K562 (cell line): ENCODE measurements around the gene PLIN5. TPM values are rescaled to one million over a fixed set of nuclear protein-coding genes. Genes with fewer than 3 reads are reported as not detected.

ENCODE experiments used
- ATAC-seq: fragments of 200-7000 bp; cut with Tn5 transposase; 3 replicates; pipeline ENCODE4 v1.9.1; 2020; ENCODE audit warnings: moderate library complexity
- BruUV-seq: library from RNA; stranded (reverse); fragments of 400-500 nt; replicated peaks from 2 replicates; lab custom pipeline; 2021; lab: Mats Ljungman, UMichigan
- CTCF ChIA-PET: fragments of 300-600 bp; formaldehyde crosslinking; extraction: SDS; loops from one replicate; lab custom pipeline; 2021; ENCODE audit warnings: low intra/inter-chr PET ratio; lab: Yijun Ruan, JAX
- POLR2A ChIA-PET: fragments of 300-600, 350-650 bp; sonication (Branson Sonifier 250); formaldehyde crosslinking; extraction: SDS; loops from one replicate; lab custom pipeline; 2021; ENCODE audit warnings: antibody characterized with exemption, inconsistent platforms; lab: Yijun Ruan, JAX
- DNase-seq, 4 experiments: peaks; one replicate each; pipeline versions ENCODE4 v3.0.0 to v3.0.0-alpha.2; 2011 to 2018; ENCODE audit warnings: low spot score in 3 of 4, mixed read lengths in 3 of 4; ENCODE audit errors: extremely low read depth in 1 of 4
- FAIRE-seq: peaks from 2 replicates; lab custom pipeline; 2011; peaks lifted over from hg19 to GRCh38; lab: Jason Lieb, UNC
- H2AFZ ChIP-seq: 2 replicates; pipeline ENCODE4 v1.6.0; 2011; ENCODE audit warnings: low read depth, low read length, control low read depth, inconsistent platforms
- H3K27ac ChIP-seq: fragments of 200-600 bp; 3 replicates; pipeline ENCODE4 v1.8.0; 2011; ENCODE audit warnings: low read depth, mild to moderate bottlenecking, control low read depth, inconsistent platforms, low read length, moderate library complexity, mixed read lengths; ENCODE audit errors: extremely low read depth
- H3K27me3 ChIP-seq, 2 experiments: fragments of 300-600 bp in 1 of 2; 2 replicates in 1 of 2; 3 replicates in 1 of 2; pipeline versions ENCODE4 v1.6.0 to v1.8.0; 2011; ENCODE audit warnings: inconsistent platforms in 2 of 2, low read length in 2 of 2, mild to moderate bottlenecking in 1 of 2, mixed read lengths in 1 of 2, moderate library complexity in 1 of 2; ENCODE audit not compliant: control insufficient read depth in 2 of 2, insufficient read depth in 2 of 2
- H3K36me3 ChIP-seq: fragments of 300-600 bp; 3 replicates; pipeline ENCODE4 v1.8.0; 2011; ENCODE audit warnings: mild to moderate bottlenecking, low read length, inconsistent platforms; ENCODE audit not compliant: control insufficient read depth, insufficient read depth
- H3K4me1 ChIP-seq, 2 experiments: fragments of 200-600 bp in 1 of 2; replicated peaks in 1 of 2; 2 replicates in 1 of 2; 3 replicates in 1 of 2; pipeline versions ENCODE4 v1.5.1 to v1.8.0; 2011; ENCODE audit warnings: inconsistent platforms in 2 of 2, low read length in 2 of 2, mild to moderate bottlenecking in 1 of 2, mixed read lengths in 1 of 2, moderate library complexity in 1 of 2; ENCODE audit not compliant: control insufficient read depth in 2 of 2, insufficient read depth in 2 of 2
- H3K4me2 ChIP-seq: 2 replicates; pipeline ENCODE4 v1.6.1; 2011; ENCODE audit warnings: low read length, control low read depth, inconsistent platforms, mixed read lengths; ENCODE audit not compliant: insufficient read depth
- H3K4me3 ChIP-seq: fragments of 200-600 bp; sonication (generic), shearing (Covaris generic); 2 replicates; pipeline ENCODE4 v1.5.1; 2016; ENCODE audit warnings: control low read depth, inconsistent platforms
- H3K79me2 ChIP-seq: fragments of 200-600 bp; 3 replicates; pipeline ENCODE4 v1.8.0; 2011; ENCODE audit warnings: low read length, inconsistent platforms; ENCODE audit not compliant: control insufficient read depth, insufficient read depth
- H3K9ac ChIP-seq, 2 experiments: 2 replicates each; pipeline versions ENCODE4 v1.6.0 to v1.6.1; 2011; ENCODE audit warnings: low read depth in 2 of 2, low read length in 2 of 2, control low read depth in 1 of 2, inconsistent platforms in 1 of 2, mild to moderate bottlenecking in 1 of 2, mixed read lengths in 1 of 2; ENCODE audit not compliant: insufficient read depth in 1 of 2
- H3K9me1 ChIP-seq: one replicate; pipeline ENCODE4 v1.6.0; 2011; ENCODE audit warnings: inconsistent platforms, mild to moderate bottlenecking, low read length, moderate library complexity; ENCODE audit not compliant: control insufficient read depth, insufficient read depth
- H3K9me3 ChIP-seq: replicated peaks from 2 replicates; pipeline ENCODE4 v1.5.1; 2011; ENCODE audit warnings: low read depth, low read length, inconsistent platforms; ENCODE audit not compliant: control insufficient read depth, insufficient read depth
- H4K20me1 ChIP-seq: replicated peaks from 2 replicates; pipeline ENCODE4 v1.6.1; 2011; ENCODE audit warnings: low read length, inconsistent platforms, mixed read lengths; ENCODE audit not compliant: control insufficient read depth, insufficient read depth
- CXXC5 ChIP-seq: fragments of 250-450 bp; sonication (Bioruptor Pico); IDR thresholded peaks from 2 replicates; pipeline ENCODE4 v1.8.0; 2022; ENCODE audit warnings: inconsistent platforms, mild to moderate bottlenecking, moderate library complexity
- ELF2 ChIP-seq: fragments of 250-450 bp; sonication (Bioruptor Pico); IDR thresholded peaks from 2 replicates; pipeline ENCODE4 v1.5.0; 2021; ENCODE audit warnings: mild to moderate bottlenecking
- EP400 ChIP-seq: fragments of 450-650 bp; IDR thresholded peaks from 2 replicates; pipeline ENCODE4 v1.6.1; 2017; ENCODE audit warnings: antibody characterized with exemption, mild to moderate bottlenecking, moderate library complexity
- GTF2F1 ChIP-seq: IDR thresholded peaks from 2 replicates; pipeline ENCODE4 v1.6.1; 2011; ENCODE audit warnings: low read depth, low read length, improper control_type of control experiment
- HDAC6 ChIP-seq: IDR thresholded peaks from 2 replicates; pipeline ENCODE4 v1.6.1; 2012; ENCODE audit warnings: low read depth, mild to moderate bottlenecking, control low read depth, inconsistent platforms, low read length, moderate library complexity
- HEY1 ChIP-seq: fragments of 250-450 bp; sonication (Bioruptor Pico); IDR thresholded peaks from 2 replicates; pipeline ENCODE4 v1.5.0; 2020; ENCODE audit warnings: mild to moderate bottlenecking, moderate library complexity, borderline replicate concordance
- MLLT1 ChIP-seq, 2 experiments: fragments of 450-650 bp; IDR thresholded peaks; 2 replicates each; pipeline ENCODE4 v1.6.1; 2016
- NBN ChIP-seq: fragments of 450-650 bp; IDR thresholded peaks from 2 replicates; pipeline ENCODE4 v1.6.1; 2016; ENCODE audit warnings: low read depth, mild to moderate bottlenecking
- NKRF ChIP-seq: fragments of 450-650 bp; IDR thresholded peaks from 2 replicates; pipeline ENCODE4 v1.6.1; 2016; ENCODE audit warnings: borderline replicate concordance
- NONO ChIP-seq, 2 experiments: fragments of 200-400 bp in 1 of 2; fragments of 450-650 bp in 1 of 2; formaldehyde crosslinking in 1 of 2; IDR thresholded peaks; 2 replicates each; pipeline ENCODE4 v1.6.1; 2017; ENCODE audit warnings: low read depth in 2 of 2, mild to moderate bottlenecking in 2 of 2, moderate library complexity in 2 of 2, low read length in 1 of 2
- POLR2AphosphoS2 ChIP-seq: IDR thresholded peaks from 2 replicates; pipeline ENCODE4 v1.6.1; 2012; ENCODE audit warnings: low read length, improper control_type of control experiment
- PREB ChIP-seq: sonication (generic); formaldehyde crosslinking; IDR thresholded peaks from 2 replicates; pipeline ENCODE4 v1.8.1; 2023; ENCODE audit warnings: mild to moderate bottlenecking, missing genetic modification reagents
- SMC3 ChIP-seq: conservative IDR thresholded peaks from 2 replicates; pipeline ENCODE4 v1.6.1; 2011; ENCODE audit warnings: low read depth, low read length, improper control_type of control experiment; ENCODE audit not compliant: insufficient read depth
- SPI1 ChIP-seq: IDR thresholded peaks from 2 replicates; pipeline ENCODE4 v1.6.1; 2011; ENCODE audit warnings: low read depth, low read length, control low read depth, borderline replicate concordance
- TAL1 ChIP-seq: fragments of 450-650 bp; IDR thresholded peaks from 2 replicates; pipeline ENCODE4 v1.6.1; 2016; ENCODE audit warnings: mild to moderate bottlenecking
- ZSCAN29 ChIP-seq: fragments of 450-650 bp; IDR thresholded peaks from 2 replicates; pipeline ENCODE4 v1.6.1; 2017
- WGBS: fragments of 100-300 bp; shearing (Covaris generic); methylation state at CpG from one replicate; pipeline ENCODE4 v1.1.6; 2016; ENCODE audit warnings: low coverage, mixed read lengths; ENCODE audit not compliant: insufficient coverage; ENCODE audit errors: missing lambda C conversion rate; 5-methylcytosine and 5-hydroxymethylcytosine counted together
- in situ Hi-C: fragments of 300-500 bp; cut with MboI; formaldehyde crosslinking; loops from 4 replicates; pipeline ENCODE4 v1.15.0; 2018; ENCODE audit warnings: inconsistent platforms, mixed read lengths
- intact Hi-C: fragments of 100-400 bp; cut with micrococcal nuclease; formaldehyde crosslinking; loops from 2 replicates; pipeline ENCODE4 v1.14.2; 2022
- polyA plus RNA-seq, 8 experiments: library from polyadenylated mRNA; depleted of rRNA in 4 of 8; stranded (reverse) in 5 of 8; unstranded in 3 of 8; fragments of >200 nt; fragmentation: Nextera tagmentation in 2 of 8; fragmentation: Illumina TruSeq in 1 of 8; extraction: Ambion mirVana in 2 of 8; extraction: Trizol in 1 of 8; gene quantifications; 2 replicates each; pipeline versions ENCODE4 v1.2.1 to v1.2.3, GENCODE V29; 2011 to 2014; ENCODE audit warnings: inconsistent platforms in 1 of 8, missing spikeins in 1 of 8
- total RNA-seq, 7 experiments: library from RNA; depleted of rRNA in 6 of 7; stranded (reverse); fragments of >200 nt in 6 of 7; fragmentation: Illumina TruSeq in 2 of 7; extraction: Trizol in 2 of 7; gene quantifications; 2 replicates each; pipeline versions ENCODE4 v1.2.1 to v1.2.3, GENCODE V29; 2011 to 2021; ENCODE audit warnings: low replicate concordance in 1 of 7

PLIN5 gene
- total and polyA plus RNA-seq, 9 of the 15 experiments (the other 6 are each of a cell fraction or from before 2014, with no cell fraction given): 0.04 to 1.3 (median 0.50) TPM

GRCh38 chr19:4577020-4577782 is 42.2 kb upstream of the PLIN5 start:
- 34% methylated on average over 5 of the region's 5 CpGs for WGBS
- in situ Hi-C loops (loop anchor here (5.0 to 10.0 kb wide), 2 partner anchors 60 to 218 kb away; partner anchors contain the start of genes FEM1A and TNFAIP8L1), intact Hi-C loops (no loop called here)
- Histone ChIP-seq H3K4me2 (peak overlapping the region; percentile 45), H3K4me1 (peaks cover 28 to 58% of the 10 kb centered on the region in 2 experiments), H3K79me2 (no peaks in the 10 kb centered on the region), H4K20me1 (peaks cover 4% of the 10 kb centered on the region), H3K9ac (no peak overlapping the region; a peak in 1 of 4 replicates), H3K27ac (peak overlapping the region; percentile 54; the same call in 2 of the 3 replicates), H2AFZ (peak overlapping the region; percentile 86), H3K4me3 (no peak overlapping the region), H3K36me3 (no peaks in the 10 kb centered on the region), H3K9me3 (no peaks in the 10 kb centered on the region), H3K27me3 (no peaks in the 10 kb centered on the region), H3K9me1 (no peaks in the 10 kb centered on the region)
- CTCF ChIA-PET: interaction anchor here (0.6 to 3.6 kb wide), 2 partner anchors 59 to 65 kb away, joined by 4 to 25 read pairs; no protein-coding TSS in a partner anchor
- ATAC-seq (peak; percentile 77), DNase-seq (peak; percentile 53 to 67 (median 60)), FAIRE-seq (peak; percentile 85)
- BruUV-seq: no TSS peak
- POLR2A ChIA-PET: interaction anchor here (0.6 to 2.0 kb wide), 3 partner anchors 38 to 100 kb away, joined by 4 read pairs; no protein-coding TSS in a partner anchor
- TF ChIP-seq HEY1 (CRISPR knock-in tag): no peak
- TF ChIP-seq NONO (IDR thresholded peaks at IDR 0.05; ENCODE audit: low read depth in 2 of 2, low read length in 1 of 2): no peak
- TF ChIP-seq TAL1: 0 out of 2 replicates have a peak, but pooled peaks have one; percentile 10
- no peak for TF ChIP-seq PREB (CRISPR knock-in tag)
- no peak for TF ChIP-seq NBN
- TF ChIP-seq ELF2: no peak
- no peak for TF ChIP-seq HDAC6
- no peak for TF ChIP-seq GTF2F1
- TF ChIP-seq SPI1: peak; percentile 38; the same call in 1 of the 2 replicates
- no peak for TF ChIP-seq POLR2AphosphoS2
- 0 out of 2 replicates have a peak, but pooled peaks have one; percentile 4 for TF ChIP-seq SMC3
- TF ChIP-seq EP400: no peak
- TF ChIP-seq NKRF: no peak
- TF ChIP-seq MLLT1 (IDR thresholded peaks at IDR 0.05): no peak
- TF ChIP-seq CXXC5 (CRISPR knock-in tag): no peak
- TF ChIP-seq ZSCAN29: no peak
